ENCODE results near the gene BMAL1.

BMAL1 gene

GRCh38 chr11:13320688-13321087 is 43.1 kb downstream of the BMAL1 start:
- no peak for TF ChIP-seq EZH2phosphoT487 (IDR thresholded peaks at IDR 0.05; ENCODE audit: borderline replicate concordance, low read length)
- TF ChIP-seq, protein P1, sequence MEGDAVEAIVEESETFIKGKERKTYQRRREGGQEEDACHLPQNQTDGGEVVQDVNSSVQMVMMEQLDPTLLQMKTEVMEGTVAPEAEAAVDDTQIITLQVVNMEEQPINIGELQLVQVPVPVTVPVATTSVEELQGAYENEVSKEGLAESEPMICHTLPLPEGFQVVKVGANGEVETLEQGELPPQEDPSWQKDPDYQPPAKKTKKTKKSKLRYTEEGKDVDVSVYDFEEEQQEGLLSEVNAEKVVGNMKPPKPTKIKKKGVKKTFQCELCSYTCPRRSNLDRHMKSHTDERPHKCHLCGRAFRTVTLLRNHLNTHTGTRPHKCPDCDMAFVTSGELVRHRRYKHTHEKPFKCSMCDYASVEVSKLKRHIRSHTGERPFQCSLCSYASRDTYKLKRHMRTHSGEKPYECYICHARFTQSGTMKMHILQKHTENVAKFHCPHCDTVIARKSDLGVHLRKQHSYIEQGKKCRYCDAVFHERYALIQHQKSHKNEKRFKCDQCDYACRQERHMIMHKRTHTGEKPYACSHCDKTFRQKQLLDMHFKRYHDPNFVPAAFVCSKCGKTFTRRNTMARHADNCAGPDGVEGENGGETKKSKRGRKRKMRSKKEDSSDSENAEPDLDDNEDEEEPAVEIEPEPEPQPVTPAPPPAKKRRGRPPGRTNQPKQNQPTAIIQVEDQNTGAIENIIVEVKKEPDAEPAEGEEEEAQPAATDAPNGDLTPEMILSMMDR (IDR thresholded peaks at IDR 0.05; ENCODE audit: low read depth, low read length, poor library complexity, severe bottlenecking), result no peak
- Histone ChIP-seq H3K4me3 (ENCODE audit: low read length) (no peak overlapping the region), H4K20me1 (ENCODE audit: control insufficient read depth, insufficient read depth, low read depth, low read length) (no peaks in the 10 kb centered on the region), H3K79me2 (ENCODE audit: control insufficient read depth, low read length) (no peaks in the 10 kb centered on the region), H3K27ac (ENCODE audit: low read depth, low read length) (no peak overlapping the region), H3F3A (ENCODE audit: control insufficient read depth, insufficient read depth) (no peaks in the 10 kb centered on the region), H3K27me3 (ENCODE audit: control insufficient read depth, low read length) (peaks cover 2% of the 10 kb centered on the region; the same call in 1 of the 2 replicates), H3K9me3 (ENCODE audit: control insufficient read depth, insufficient read depth, low read length) (no peaks in the 10 kb centered on the region), H3K4me2 (ENCODE audit: low read length) (no peak overlapping the region), H3K4me1 (ENCODE audit: control insufficient read depth, low read length) (no peaks in the 10 kb centered on the region), H3K36me3 (ENCODE audit: control insufficient read depth, low read length) (no peaks in the 10 kb centered on the region), H3K9me2 (replicated peaks; ENCODE audit: control insufficient read depth, low read length) (no peaks in the 10 kb centered on the region)

GRCh38 chr11:13321431-13321830 is 43.8 kb downstream of the BMAL1 start:
- H4K20me1 ChIP-seq (ENCODE audit: control insufficient read depth, insufficient read depth, low read depth, low read length), result no peaks in the 10 kb centered on the region
- H3K9me2 ChIP-seq (replicated peaks; ENCODE audit: control insufficient read depth, low read length), result no peaks in the 10 kb centered on the region
- H3K36me3 ChIP-seq (ENCODE audit: control insufficient read depth, low read length), result no peaks in the 10 kb centered on the region
- H3F3A ChIP-seq (ENCODE audit: control insufficient read depth, insufficient read depth), result no peaks in the 10 kb centered on the region
- peaks cover 2% of the 10 kb centered on the region; the same call in 1 of the 2 replicates for H3K27me3 ChIP-seq (ENCODE audit: control insufficient read depth, low read length)
- H3K79me2 ChIP-seq (ENCODE audit: control insufficient read depth, low read length), result no peaks in the 10 kb centered on the region
- no peak for TF ChIP-seq EZH2phosphoT487 (IDR thresholded peaks at IDR 0.05; ENCODE audit: borderline replicate concordance, low read length)
- TF ChIP-seq, protein P1 (IDR thresholded peaks at IDR 0.05; ENCODE audit: low read depth, low read length, poor library complexity, severe bottlenecking), result no peak
- H3K4me3 ChIP-seq (ENCODE audit: low read length), result no peak overlapping the region
- H3K9me3 ChIP-seq (ENCODE audit: control insufficient read depth, insufficient read depth, low read length), result no peaks in the 10 kb centered on the region
- no peak overlapping the region for H3K27ac ChIP-seq (ENCODE audit: low read depth, low read length)
- no peak overlapping the region for H3K4me2 ChIP-seq (ENCODE audit: low read length)
- no peaks in the 10 kb centered on the region for H3K4me1 ChIP-seq (ENCODE audit: control insufficient read depth, low read length)

DNA sequence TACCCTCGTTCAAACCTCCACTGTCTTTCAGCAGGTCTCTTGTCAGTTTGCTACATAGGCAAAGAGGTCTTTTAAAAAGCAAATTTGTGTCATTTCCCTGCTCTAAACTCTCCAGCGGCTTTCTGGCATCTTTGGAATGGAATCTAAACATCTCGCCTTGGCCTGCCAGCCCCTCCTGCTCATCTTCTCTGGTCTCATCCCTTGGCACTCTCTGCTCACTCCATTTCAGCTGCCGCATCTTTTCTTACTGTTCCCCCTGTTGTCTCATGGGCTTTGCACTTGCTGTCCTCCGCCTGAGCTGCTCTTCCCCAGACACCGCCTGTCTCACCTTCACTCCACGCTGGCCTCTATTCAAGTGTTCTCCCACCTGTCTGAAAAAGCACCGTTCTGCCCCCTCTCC is 46.6 kb downstream of the BMAL1 start:
- H3K79me2 ChIP-seq (ENCODE audit: control insufficient read depth, low read length), result no peaks in the 10 kb centered on the region
- H3K9me2 ChIP-seq (replicated peaks; ENCODE audit: control insufficient read depth, low read length), result no peaks in the 10 kb centered on the region
- no peak overlapping the region for H3K27ac ChIP-seq (ENCODE audit: low read depth, low read length)
- no peaks in the 10 kb centered on the region for H3K36me3 ChIP-seq (ENCODE audit: control insufficient read depth, low read length)
- no peaks in the 10 kb centered on the region for H3F3A ChIP-seq (ENCODE audit: control insufficient read depth, insufficient read depth)
- no peaks in the 10 kb centered on the region for H4K20me1 ChIP-seq (ENCODE audit: control insufficient read depth, insufficient read depth, low read depth, low read length)
- peaks cover 2% of the 10 kb centered on the region; the same call in 1 of the 2 replicates for H3K27me3 ChIP-seq (ENCODE audit: control insufficient read depth, low read length)
- no peak overlapping the region for H3K4me3 ChIP-seq (ENCODE audit: low read length)
- no peak overlapping the region for H3K4me2 ChIP-seq (ENCODE audit: low read length)
- H3K4me1 ChIP-seq (ENCODE audit: control insufficient read depth, low read length), result no peaks in the 10 kb centered on the region
- no peaks in the 10 kb centered on the region for H3K9me3 ChIP-seq (ENCODE audit: control insufficient read depth, insufficient read depth, low read length)
- TF ChIP-seq, protein P1 (IDR thresholded peaks at IDR 0.05; ENCODE audit: low read depth, low read length, poor library complexity, severe bottlenecking), result no peak
- TF ChIP-seq EZH2phosphoT487 (IDR thresholded peaks at IDR 0.05; ENCODE audit: borderline replicate concordance, low read length), result no peak
